GM19452 (cell line): Measurements from ENCODE around the gene SPNS2.

Experiments used
- ATAC-seq: cut with Tn5 transposase; IDR thresholded peaks from one replicate; pipeline ENCODE4 v1.9.1; 2021; ENCODE audit not compliant: unreplicated experiment

The SPNS2 gene

GRCh38 chr17:4479982-4480751 is 18.5 kb upstream of the SPNS2 start:
- no peak for ATAC-seq

- no peak for ATAC-seq
Measured at GRCh38 chr17:4480929-4481898, 17.5 kb upstream of the SPNS2 start.

- no peak for ATAC-seq
Measured at GRCh38 chr17:4482338-4483011, 16.2 kb upstream of the SPNS2 start.

- ATAC-seq = no peak
Measured at GRCh38 chr17:4483012-4483840, 15.5 kb upstream of the SPNS2 start.

GRCh38 chr17:4485676-4486646 is 12.7 kb upstream of the SPNS2 start:
- ATAC-seq = no peak

- no peak for ATAC-seq
Measured at GRCh38 chr17:4487296-4487695, 11.4 kb upstream of the SPNS2 start.

- no peak for ATAC-seq
Measured at GRCh38 chr17:4487820-4488716, 10.6 kb upstream of the SPNS2 start.

- no peak for ATAC-seq
Measured at GRCh38 chr17:4488989-4489595, 9.6 kb upstream of the SPNS2 start.

GRCh38 chr17:4490109-4490591 is 8.5 kb upstream of the SPNS2 start:
- ATAC-seq = no peak

GRCh38 chr17:4490637-4491061 is 8.0 kb upstream of the SPNS2 start:
- ATAC-seq = no peak

GRCh38 chr17:4492721-4493561 is 5.7 kb upstream of the SPNS2 start:
- no peak for ATAC-seq

- ATAC-seq = no peak
Measured at GRCh38 chr17:4497101-4497824, 1.4 kb upstream of the SPNS2 start.

- no peak for ATAC-seq
Measured at GRCh38 chr17:4499431-4500190, 930 bp downstream of the SPNS2 start.

GRCh38 chr17:4500191-4500571 is 1.5 kb downstream of the SPNS2 start:
- ATAC-seq = no peak

GRCh38 chr17:4501295-4501949 is 2.7 kb downstream of the SPNS2 start:
- no peak for ATAC-seq
